ENCODE measurements around the gene NIN.

DNA sequence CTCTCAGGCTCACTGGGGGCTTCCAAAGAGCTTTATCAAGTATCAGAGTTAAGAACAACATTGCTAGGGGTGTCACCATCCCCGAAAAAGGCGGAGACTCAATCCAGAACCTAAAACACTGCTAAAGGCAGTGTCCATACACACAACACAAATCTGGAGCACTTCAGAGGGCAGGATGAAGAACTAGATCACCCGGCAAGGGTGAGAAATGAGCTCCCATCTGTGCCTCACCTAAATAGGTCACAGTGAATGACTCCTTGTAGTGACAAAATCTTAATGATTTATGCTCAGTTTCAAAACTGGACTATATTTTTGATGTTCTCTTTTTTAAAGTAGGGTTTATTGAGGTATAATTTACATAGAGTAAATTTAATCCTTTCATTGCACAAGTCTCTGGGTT lies 25.6 kb downstream of the NIN start:
- TF ChIP-seq CTCF (IDR thresholded peaks at IDR 0.05), result no peak
- no peak for TF ChIP-seq POLR2A (IDR thresholded peaks at IDR 0.05)
